H9 (cell line): ENCODE results near the gene MARF1. TPM values are rescaled to one million over a fixed set of nuclear protein-coding genes. Genes with fewer than 3 reads are reported as not detected.
A peak's percentile ranks its signal among the peaks of the same experiment; 100 is the strongest.

Source experiments
- DNase-seq: peaks from one replicate; pipeline ENCODE4 v3.0.0-alpha.2; 2017
- H2AFZ ChIP-seq: one replicate; pipeline ENCODE4 v1.6.1; 2013; ENCODE audit warnings: mild to moderate bottlenecking, low read length, control low read depth, moderate library complexity
- H2AK5ac ChIP-seq: 2 replicates; pipeline ENCODE4 v1.6.1; 2013; ENCODE audit warnings: low read length, control low read depth, mixed read lengths; ENCODE audit not compliant: insufficient read length
- H2BK120ac ChIP-seq: one replicate; pipeline ENCODE4 v1.6.1; 2013; ENCODE audit warnings: low read depth, mild to moderate bottlenecking, low read length, control low read depth, inconsistent platforms; ENCODE audit not compliant: poor library complexity, severe bottlenecking
- H2BK12ac ChIP-seq: 2 replicates; pipeline ENCODE4 v1.6.1; 2013; ENCODE audit warnings: low read length, control low read depth, mixed read lengths, low read depth; ENCODE audit not compliant: insufficient read length
- H2BK15ac ChIP-seq: 2 replicates; pipeline ENCODE4 v1.6.1; 2013; ENCODE audit warnings: low read depth, low read length, control low read depth
- H2BK20ac ChIP-seq: one replicate; pipeline ENCODE4 v1.6.1; 2013; ENCODE audit warnings: low read depth, mild to moderate bottlenecking, low read length, control low read depth, inconsistent platforms; ENCODE audit not compliant: poor library complexity, severe bottlenecking
- H2BK5ac ChIP-seq: 2 replicates; pipeline ENCODE4 v1.6.1; 2013; ENCODE audit warnings: low read length, control low read depth, mixed read lengths; ENCODE audit not compliant: insufficient read length
- H3K14ac ChIP-seq: 2 replicates; pipeline ENCODE4 v1.6.1; 2013; ENCODE audit warnings: low read length, control low read depth; ENCODE audit not compliant: insufficient read depth
- H3K18ac ChIP-seq: 2 replicates; pipeline ENCODE4 v1.6.1; 2013; ENCODE audit warnings: low read depth, mild to moderate bottlenecking, mixed read lengths, low read length, control low read depth; ENCODE audit not compliant: insufficient read length
- H3K23ac ChIP-seq: 2 replicates; pipeline ENCODE4 v1.6.1; 2013; ENCODE audit warnings: low read length, control low read depth, mixed read lengths, low read depth; ENCODE audit not compliant: insufficient read length
- H3K23me2 ChIP-seq: 2 replicates; pipeline ENCODE4 v1.6.1; 2013; ENCODE audit warnings: low read depth, mild to moderate bottlenecking, mixed read lengths, low read length, control low read depth; ENCODE audit not compliant: insufficient read length, poor library complexity, severe bottlenecking
- H3K27ac ChIP-seq: 2 replicates; pipeline ENCODE4 v1.5.1; 2013; ENCODE audit warnings: low read length, control low read depth, mixed read lengths, low read depth; ENCODE audit not compliant: insufficient read length
- H3K27me3 ChIP-seq: 2 replicates; pipeline ENCODE4 v1.6.1; 2013; ENCODE audit warnings: low read length, control low read depth, inconsistent platforms; ENCODE audit not compliant: insufficient read depth
- H3K4ac ChIP-seq: 2 replicates; pipeline ENCODE4 v1.6.1; 2013; ENCODE audit warnings: low read depth, mild to moderate bottlenecking, control low read depth, inconsistent platforms, low read length, moderate library complexity
- H3K4me1 ChIP-seq: 2 replicates; pipeline ENCODE4 v1.6.1; 2013; ENCODE audit warnings: low read length, control low read depth, inconsistent platforms; ENCODE audit not compliant: insufficient read depth
- H3K4me2 ChIP-seq: 2 replicates; pipeline ENCODE4 v1.6.1; 2013; ENCODE audit warnings: low read length, control low read depth, mixed read lengths; ENCODE audit not compliant: insufficient read length, insufficient read depth
- H3K56ac ChIP-seq: 2 replicates; pipeline ENCODE4 v1.6.1; 2013; ENCODE audit warnings: low read depth, mild to moderate bottlenecking, mixed read lengths, low read length, control low read depth; ENCODE audit not compliant: insufficient read length
- H3K79me1 ChIP-seq: 2 replicates; pipeline ENCODE4 v1.6.1; 2013; ENCODE audit warnings: low read depth, mild to moderate bottlenecking, moderate library complexity, low read length, control low read depth, inconsistent platforms; ENCODE audit not compliant: insufficient read depth, poor library complexity, severe bottlenecking
- H3K79me2 ChIP-seq: 2 replicates; pipeline ENCODE4 v1.6.1; 2013; ENCODE audit warnings: low read length, control low read depth, inconsistent platforms; ENCODE audit not compliant: insufficient read depth
- H3K9ac ChIP-seq: 2 replicates; pipeline ENCODE4 v1.6.1; 2013; ENCODE audit warnings: low read length, control low read depth, mixed read lengths; ENCODE audit not compliant: insufficient read length; ENCODE audit errors: extremely low read depth
- H3K9me3 ChIP-seq: one replicate; pipeline ENCODE4 v1.6.1; 2013; ENCODE audit warnings: low read depth, low read length, inconsistent platforms; ENCODE audit not compliant: control insufficient read depth
- H3T11ph ChIP-seq: one replicate; pipeline ENCODE4 v1.6.1; 2013; ENCODE audit warnings: mild to moderate bottlenecking, low read length, control low read depth, inconsistent platforms
- H4K20me1 ChIP-seq: one replicate; pipeline ENCODE4 v1.6.1; 2013; ENCODE audit not compliant: control insufficient read depth, insufficient read length, insufficient read depth
- H4K5ac ChIP-seq: 2 replicates; pipeline ENCODE4 v1.6.1; 2013; ENCODE audit warnings: low read depth, mild to moderate bottlenecking, mixed read lengths, low read length, control low read depth; ENCODE audit not compliant: insufficient read length
- H4K8ac ChIP-seq: replicated peaks from 2 replicates; pipeline ENCODE4 v1.6.1; 2013; ENCODE audit warnings: low read length, control low read depth, mixed read lengths, low read depth; ENCODE audit not compliant: insufficient read length
- H4K91ac ChIP-seq: 2 replicates; pipeline ENCODE4 v1.6.1; 2013; ENCODE audit warnings: low read depth, mild to moderate bottlenecking, moderate library complexity, mixed read lengths, low read length, control low read depth; ENCODE audit not compliant: insufficient read length
- H3K27ac Mint-ChIP-seq, 3 experiments: 2 replicates in 2 of 3; 3 replicates in 1 of 3; pipeline ENCODE4 v1.8.0; 2020 to 2021; ENCODE audit warnings: mixed read lengths in 3 of 3, mild to moderate bottlenecking in 1 of 3, moderate library complexity in 1 of 3
- H3K27me3 Mint-ChIP-seq: 2 replicates; pipeline ENCODE4 v1.8.0; 2021; ENCODE audit warnings: low read depth, mild to moderate bottlenecking, moderate library complexity, mixed read lengths
- H3K36me3 Mint-ChIP-seq, 3 experiments: 2 replicates in 2 of 3; 3 replicates in 1 of 3; pipeline ENCODE4 v1.8.0; 2020 to 2021; ENCODE audit warnings: low read depth in 3 of 3, mixed read lengths in 3 of 3; ENCODE audit not compliant: insufficient read depth in 1 of 3
- H3K4me1 Mint-ChIP-seq, 2 experiments: 2 replicates each; pipeline ENCODE4 v1.8.0; 2020; ENCODE audit warnings: mixed read lengths in 2 of 2
- H3K4me3 Mint-ChIP-seq, 2 experiments: 2 replicates in 1 of 2; 3 replicates in 1 of 2; pipeline ENCODE4 v1.8.0; 2020 to 2021; ENCODE audit warnings: mild to moderate bottlenecking in 2 of 2, mixed read lengths in 2 of 2, moderate library complexity in 1 of 2
- H3K9me3 Mint-ChIP-seq, 2 experiments: 2 replicates in 1 of 2; 3 replicates in 1 of 2; pipeline ENCODE4 v1.8.0; 2020; ENCODE audit warnings: mild to moderate bottlenecking in 2 of 2, mixed read lengths in 2 of 2, moderate library complexity in 1 of 2
- CTCF ChIP-seq: fragments of 200-600 bp; sonication (generic); conservative IDR thresholded peaks from 3 replicates; pipeline ENCODE4 v1.8.0; 2021; ENCODE audit warnings: antibody characterized with exemption, mild to moderate bottlenecking
- WGBS: extraction: QIAGEN DNeasy Blood & Tissue Kit; methylation state at CpG from one replicate; pipeline ENCODE4 v1.1.7; 2013; ENCODE audit warnings: missing lambda C conversion rate, low lambda C conversion rate, mixed read lengths; ENCODE audit not compliant: insufficient read length; ENCODE audit errors: extremely low coverage; 5-methylcytosine and 5-hydroxymethylcytosine counted together
- total RNA-seq: library from RNA; stranded (reverse); gene quantifications from 2 replicates; pipeline ENCODE4 v1.2.1, GENCODE V29; 2021

MARF1 gene
- total RNA-seq, 1 experiment from 2014 or later: 23.3 TPM

- Histone ChIP-seq H3K23ac (no peak overlapping the region), H3K79me2 (no peaks in the 10 kb centered on the region), H3T11ph (no peak overlapping the region), H4K5ac (no peak overlapping the region), H3K4me2 (no peak overlapping the region), H3K27ac (no peak overlapping the region), H2BK15ac (no peak overlapping the region), H2BK120ac (no peak overlapping the region), H3K79me1 (no peaks in the 10 kb centered on the region), H4K91ac (no peak overlapping the region), H3K18ac (no peak overlapping the region), H3K14ac (no peak overlapping the region), H3K23me2 (no peaks in the 10 kb centered on the region), H2BK5ac (no peak overlapping the region), H2BK12ac (no peak overlapping the region), H3K27me3 (no peaks in the 10 kb centered on the region), H4K8ac (no peak overlapping the region), H3K56ac (no peak overlapping the region), H4K20me1 (no peaks in the 10 kb centered on the region), H3K9me3 (peaks cover 2% of the 10 kb centered on the region), H3K4me1 (no peaks in the 10 kb centered on the region), H3K4ac (no peak overlapping the region), H2AK5ac (no peak overlapping the region), H2AFZ (no peak overlapping the region), H3K9ac (no peak overlapping the region), H2BK20ac (no peak overlapping the region)
- no peak overlapping the region for H3K4me3 Mint-ChIP-seq
- peaks cover 31 to 58% (median 41%) of the 10 kb centered on the region in 3 experiments for H3K36me3 Mint-ChIP-seq
- no peak for TF ChIP-seq CTCF
- no peak for DNase-seq
- H3K27ac Mint-ChIP-seq: peak overlapping the region in 2 of 3 experiments; percentile 39 to 42; a peak in 3 of 7 replicates
- H3K4me1 Mint-ChIP-seq: no peaks in the 10 kb centered on the region
- peaks cover 14 to 16% of the 10 kb centered on the region in 2 experiments for H3K9me3 Mint-ChIP-seq
- no peaks in the 10 kb centered on the region for H3K27me3 Mint-ChIP-seq
- WGBS: no CpG with 5 or more reads among the region's 10 CpGs
Measured at GRCh38 chr16:15581127-15581815, 61.7 kb downstream of the MARF1 start.
